ENCODE data around the gene IL17RC. TPM values are rescaled to one million over a fixed set of nuclear protein-coding genes. Genes with fewer than 3 reads are reported as not detected.

Gene IL17RC
- total and polyA plus RNA-seq, 4 donors = 20.5 to 39.8 (median 33.6) TPM

- 95 to 100% methylated on average over 2 of the region's 2 CpGs for WGBS, 2 donors
Observed at GRCh38 chr3:9966841-9967240, 49.9 kb downstream of the IL17RC start.

GRCh38 chr3:9969632-9970019 lies 52.7 kb downstream of the IL17RC start:
- Histone ChIP-seq H3K4me3 (no peak overlapping the region), H3K27ac (ENCODE audit: low read depth in 1 of 2, low read length in 1 of 2) (peak overlapping the region in 1 of 2 donors; percentile 84), H3K36me3 (ENCODE audit: control insufficient read depth in 4 of 4, insufficient read depth in 4 of 4, low read length in 4 of 4) (peaks cover 21 to 51% (median 37%) of the 10 kb centered on the region in 4 donors), H3K27me3 (ENCODE audit: control insufficient read depth in 3 of 3, insufficient read depth in 3 of 3, low read length in 2 of 3) (no peaks in the 10 kb centered on the region), H3K9ac (ENCODE audit: insufficient read depth in 1 of 2, low read length in 2 of 2) (no peak overlapping the region), H3K4me1 (ENCODE audit: control insufficient read depth in 5 of 5, insufficient read depth in 5 of 5, low read length in 5 of 5) (no peaks in the 10 kb centered on the region), H3K9me3 (ENCODE audit: control insufficient read depth in 4 of 4, insufficient read depth in 3 of 4, low read length in 3 of 4) (no peaks in the 10 kb centered on the region)
- DNase-seq = no peak
- no peak for ATAC-seq (ENCODE audit: insufficient read depth, low FRiP score)
- WGBS, 2 donors = 84 to 96% methylated on average over 4 of the region's 4 CpGs
- TF ChIP-seq, protein P1, sequence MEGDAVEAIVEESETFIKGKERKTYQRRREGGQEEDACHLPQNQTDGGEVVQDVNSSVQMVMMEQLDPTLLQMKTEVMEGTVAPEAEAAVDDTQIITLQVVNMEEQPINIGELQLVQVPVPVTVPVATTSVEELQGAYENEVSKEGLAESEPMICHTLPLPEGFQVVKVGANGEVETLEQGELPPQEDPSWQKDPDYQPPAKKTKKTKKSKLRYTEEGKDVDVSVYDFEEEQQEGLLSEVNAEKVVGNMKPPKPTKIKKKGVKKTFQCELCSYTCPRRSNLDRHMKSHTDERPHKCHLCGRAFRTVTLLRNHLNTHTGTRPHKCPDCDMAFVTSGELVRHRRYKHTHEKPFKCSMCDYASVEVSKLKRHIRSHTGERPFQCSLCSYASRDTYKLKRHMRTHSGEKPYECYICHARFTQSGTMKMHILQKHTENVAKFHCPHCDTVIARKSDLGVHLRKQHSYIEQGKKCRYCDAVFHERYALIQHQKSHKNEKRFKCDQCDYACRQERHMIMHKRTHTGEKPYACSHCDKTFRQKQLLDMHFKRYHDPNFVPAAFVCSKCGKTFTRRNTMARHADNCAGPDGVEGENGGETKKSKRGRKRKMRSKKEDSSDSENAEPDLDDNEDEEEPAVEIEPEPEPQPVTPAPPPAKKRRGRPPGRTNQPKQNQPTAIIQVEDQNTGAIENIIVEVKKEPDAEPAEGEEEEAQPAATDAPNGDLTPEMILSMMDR (IDR thresholded peaks at IDR 0.05; ENCODE audit: control extremely low read depth, extremely low read depth) = no peak

More at GRCh38 chr3:9966841-9967240, 49.9 kb downstream of the IL17RC start:
- H3K9ac ChIP-seq (ENCODE audit: insufficient read depth in 1 of 2, low read length in 2 of 2) = no peak overlapping the region
- peaks cover 25 to 42% (median 35%) of the 10 kb centered on the region in 4 donors for H3K36me3 ChIP-seq (ENCODE audit: control insufficient read depth in 4 of 4, insufficient read depth in 4 of 4, low read length in 4 of 4)
- DNase-seq (no peak), ATAC-seq (ENCODE audit: insufficient read depth, low FRiP score) (no peak)
- H3K27me3 ChIP-seq (ENCODE audit: control insufficient read depth in 3 of 3, insufficient read depth in 3 of 3, low read length in 2 of 3) = no peaks in the 10 kb centered on the region
- H3K9me3 ChIP-seq (ENCODE audit: control insufficient read depth in 4 of 4, insufficient read depth in 3 of 4, low read length in 3 of 4) = no peaks in the 10 kb centered on the region
- no peak overlapping the region for H3K27ac ChIP-seq (ENCODE audit: low read depth in 1 of 2, low read length in 1 of 2)
- no peaks in the 10 kb centered on the region for H3K4me1 ChIP-seq (ENCODE audit: control insufficient read depth in 5 of 5, insufficient read depth in 5 of 5, low read length in 5 of 5)
- no peak overlapping the region for H3K4me3 ChIP-seq
- TF ChIP-seq, protein P1 (IDR thresholded peaks at IDR 0.05; ENCODE audit: control extremely low read depth, extremely low read depth) = no peak

GRCh38 chr3:9970020-9970652 lies 53.2 kb downstream of the IL17RC start:
- H3K36me3 ChIP-seq (ENCODE audit: control insufficient read depth in 4 of 4, insufficient read depth in 4 of 4, low read length in 4 of 4) = peaks cover 21 to 46% (median 38%) of the 10 kb centered on the region in 4 donors
- peak overlapping the region in 1 of 2 donors; percentile 84 for H3K27ac ChIP-seq (ENCODE audit: low read depth in 1 of 2, low read length in 1 of 2)
- H3K9me3 ChIP-seq (ENCODE audit: control insufficient read depth in 4 of 4, insufficient read depth in 3 of 4, low read length in 3 of 4) = no peaks in the 10 kb centered on the region
- no peaks in the 10 kb centered on the region for H3K27me3 ChIP-seq (ENCODE audit: control insufficient read depth in 3 of 3, insufficient read depth in 3 of 3, low read length in 2 of 3)
- TF ChIP-seq, protein P1 (IDR thresholded peaks at IDR 0.05; ENCODE audit: control extremely low read depth, extremely low read depth) = no peak
- 74 to 86% methylated on average over 3 of the region's 3 CpGs for WGBS, 2 donors
- no peak overlapping the region for H3K4me3 ChIP-seq
- H3K9ac ChIP-seq (ENCODE audit: insufficient read depth in 1 of 2, low read length in 2 of 2) = no peak overlapping the region
- ATAC-seq (ENCODE audit: insufficient read depth, low FRiP score) = peak; percentile 78
- no peaks in the 10 kb centered on the region for H3K4me1 ChIP-seq (ENCODE audit: control insufficient read depth in 5 of 5, insufficient read depth in 5 of 5, low read length in 5 of 5)
- no peak for DNase-seq

Measured in lung (tissue), 12 donors.